Right renal pelvis (tissue), 4 donors: ENCODE data around the gene CTNNA1. TPM values are rescaled to one million over a fixed set of nuclear protein-coding genes. Genes with fewer than 3 reads are reported as not detected.

ENCODE experiments used
- DNase-seq, 4 donors: peaks; one replicate each; pipeline ENCODE4 v3.0.0-alpha.2; 2013; ENCODE audit warnings: low read depth in 4 of 4, low spot score in 3 of 4, missing footprints in 1 of 4
- polyA plus RNA-seq, 4 donors: library from polyadenylated mRNA; unstranded; fragments of 120-200 nt; gene quantifications; one replicate each; pipeline ENCODE4 v1.2.1, GENCODE V29; 2013; ENCODE audit not compliant: insufficient read length in 4 of 4

CTNNA1 gene
- polyA plus RNA-seq, 4 donors = 368 to 439 (median 406) TPM

DNA sequence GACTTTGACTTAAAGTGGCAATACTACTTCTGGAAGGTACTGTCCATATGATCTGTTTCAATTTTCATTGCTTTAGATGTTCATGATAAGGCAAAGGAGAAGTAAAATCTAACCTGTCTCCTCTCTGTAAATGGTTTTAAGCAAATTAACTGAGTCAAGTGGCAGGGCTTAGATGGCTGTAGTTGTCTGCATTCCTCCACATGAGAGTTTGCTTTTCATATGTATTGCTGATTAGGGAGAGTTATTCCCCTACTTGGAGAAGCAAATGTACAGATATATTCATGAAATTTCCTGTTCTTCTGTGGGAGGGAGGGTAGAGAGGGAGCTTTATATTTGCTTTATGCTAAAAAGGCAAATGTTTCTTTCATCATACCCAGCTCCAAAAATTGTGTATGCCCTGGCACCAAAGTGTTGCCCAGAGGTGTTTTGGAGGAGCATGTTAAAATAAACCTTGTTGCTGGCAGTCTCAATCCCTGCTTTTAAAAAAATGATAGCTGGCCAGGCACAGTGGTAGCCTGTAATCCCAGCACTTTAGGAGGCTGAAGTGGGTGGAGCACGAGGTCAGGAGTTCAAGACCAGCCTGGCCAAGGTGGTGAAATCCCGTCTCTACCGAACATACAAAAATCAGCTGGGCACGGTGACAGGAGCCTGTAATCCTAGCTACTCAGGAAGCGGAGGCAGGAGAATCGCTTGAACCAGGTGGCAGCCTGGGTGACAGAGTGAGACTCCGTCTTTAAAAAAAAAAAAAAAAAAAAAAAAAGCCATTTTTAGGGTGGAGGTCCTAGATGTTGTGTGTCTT lies 125.4 kb downstream of the CTNNA1 start:
- DNase-seq = no peak

DNA sequence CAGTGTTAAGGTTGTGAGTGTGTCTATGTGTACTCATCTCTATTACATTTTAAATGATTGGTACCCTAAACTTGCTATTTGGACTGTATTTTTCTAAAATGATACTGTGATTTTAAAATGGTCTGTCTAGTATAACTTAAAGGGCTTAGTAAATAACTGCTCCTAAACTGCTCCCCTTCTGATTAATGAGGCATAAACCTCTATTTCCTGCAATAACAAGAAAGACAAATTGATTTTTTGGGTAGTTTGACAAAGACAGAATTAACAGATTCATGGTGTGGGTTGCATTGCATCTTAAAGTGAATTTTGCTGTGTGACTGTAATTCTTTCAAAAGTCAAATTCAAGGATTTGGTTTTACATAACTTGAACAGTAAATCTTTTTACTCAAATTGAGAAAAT lies 130.0 kb downstream of the CTNNA1 start:
- DNase-seq = no peak

DNA sequence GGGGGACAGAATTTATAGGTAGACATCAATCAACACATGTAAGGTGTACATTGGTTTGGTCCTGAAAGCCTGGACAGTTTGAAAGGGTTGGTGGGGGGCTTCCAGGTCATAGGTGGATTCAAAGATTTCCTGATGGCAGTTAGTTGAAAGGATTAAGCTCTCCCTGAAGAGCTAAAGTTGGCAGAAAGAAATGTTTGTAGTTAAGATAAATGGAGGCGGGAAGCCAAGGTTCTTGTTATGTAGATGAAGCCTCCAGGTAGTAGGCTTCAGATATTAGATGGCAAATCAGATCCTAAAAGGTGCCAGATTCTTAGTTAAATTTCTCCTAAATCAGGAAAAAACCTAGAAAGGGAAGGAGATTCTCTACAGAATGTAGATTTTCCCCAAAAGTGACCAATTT lies 130.9 kb downstream of the CTNNA1 start:
- DNase-seq = no peak

DNA sequence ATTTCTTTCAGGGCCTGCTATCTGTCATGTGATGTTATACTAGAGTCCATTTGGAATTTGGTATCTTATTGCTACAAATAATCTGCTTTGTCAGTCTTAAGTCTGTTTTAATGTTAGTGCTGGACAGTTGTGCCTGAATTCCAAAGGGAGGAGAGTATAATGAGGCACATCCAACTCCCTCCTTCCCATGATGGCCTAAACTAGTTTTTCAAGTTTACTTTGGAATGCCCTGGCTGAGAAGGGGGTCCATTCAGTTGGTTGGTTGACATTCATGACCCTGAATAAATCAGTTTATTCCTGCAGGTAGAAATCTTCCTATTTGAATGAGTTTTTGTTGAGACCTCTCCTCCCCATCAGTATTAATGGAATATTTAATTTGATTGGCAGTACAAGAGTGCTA lies 131.3 kb downstream of the CTNNA1 start:
- no peak for DNase-seq

DNA sequence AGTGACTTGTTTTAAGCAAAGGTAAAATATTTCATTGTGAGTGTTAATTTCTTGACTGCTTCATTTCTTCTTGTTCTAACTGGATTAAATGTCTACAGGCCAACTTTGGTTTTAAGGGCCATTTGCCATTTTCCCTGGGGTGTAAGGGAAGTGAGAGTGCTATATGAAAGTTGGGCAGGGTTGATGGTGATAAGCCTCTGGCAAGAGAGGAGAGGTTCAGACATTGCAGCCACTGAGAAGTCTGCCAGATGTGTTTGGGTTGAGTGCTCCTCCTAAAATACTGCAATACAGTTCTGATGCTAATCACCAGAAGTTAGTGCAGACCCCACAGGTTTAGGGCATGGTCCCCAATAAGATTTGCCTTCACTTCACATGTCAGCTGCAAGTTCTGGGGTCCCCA lies 136.8 kb downstream of the CTNNA1 start:
- DNase-seq = no peak

DNA sequence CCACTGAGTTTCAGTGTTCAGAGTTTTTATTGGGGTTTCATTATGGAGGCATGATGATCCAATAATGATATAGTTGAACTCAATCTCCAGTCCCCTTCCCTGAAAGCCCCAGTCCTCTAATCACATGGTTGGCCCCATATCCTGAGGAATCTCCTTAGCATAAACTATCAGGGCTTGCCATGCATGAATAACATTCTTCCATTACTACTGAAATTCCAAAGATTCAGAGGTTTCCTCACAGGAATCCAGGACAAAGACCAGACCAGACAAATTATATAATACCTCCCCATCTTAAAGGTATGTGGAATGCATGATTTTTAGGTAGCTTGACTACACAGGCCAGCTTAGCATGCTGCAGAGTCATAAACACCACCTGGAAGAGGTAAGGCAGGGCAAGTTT lies 137.4 kb downstream of the CTNNA1 start:
- no peak for DNase-seq

DNA sequence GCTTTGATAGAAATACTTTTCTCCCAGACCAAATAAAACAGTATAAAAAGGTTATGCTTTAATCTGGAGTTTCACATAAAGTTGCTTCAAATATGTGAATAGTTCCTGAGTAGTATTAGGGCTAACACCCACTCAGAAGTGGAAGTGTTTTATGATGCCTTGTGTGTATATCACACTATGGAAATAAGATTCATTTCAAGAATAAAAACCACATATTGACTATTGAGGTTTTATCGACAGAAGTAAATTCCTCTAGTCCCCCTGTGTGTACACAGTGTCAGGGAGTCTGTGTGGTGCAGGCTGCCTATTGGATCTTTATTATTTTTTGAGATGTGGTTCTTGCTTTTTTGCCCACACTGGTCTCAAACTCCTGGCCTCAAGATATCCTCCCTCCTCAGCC lies 142.7 kb downstream of the CTNNA1 start:
- DNase-seq = no peak

DNA sequence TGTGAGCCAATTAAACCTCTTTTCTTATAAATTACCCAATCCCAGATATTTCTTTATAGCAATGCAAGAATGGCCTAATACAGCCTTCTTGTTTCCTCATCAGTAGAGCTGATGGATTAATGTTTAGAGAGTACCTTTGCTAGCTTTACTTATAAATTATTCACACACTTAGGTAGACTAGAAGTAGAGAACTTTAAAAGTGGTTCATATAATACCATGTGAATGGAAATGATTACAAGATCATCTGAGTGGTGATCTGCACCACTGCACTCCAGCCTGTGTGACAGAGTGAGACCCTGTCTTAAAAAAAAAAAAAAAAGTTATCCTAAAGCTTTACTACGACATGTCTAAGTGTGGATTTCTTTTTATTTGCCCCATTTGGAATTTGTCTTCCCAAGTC lies 145.1 kb downstream of the CTNNA1 start:
- DNase-seq = no peak

DNA sequence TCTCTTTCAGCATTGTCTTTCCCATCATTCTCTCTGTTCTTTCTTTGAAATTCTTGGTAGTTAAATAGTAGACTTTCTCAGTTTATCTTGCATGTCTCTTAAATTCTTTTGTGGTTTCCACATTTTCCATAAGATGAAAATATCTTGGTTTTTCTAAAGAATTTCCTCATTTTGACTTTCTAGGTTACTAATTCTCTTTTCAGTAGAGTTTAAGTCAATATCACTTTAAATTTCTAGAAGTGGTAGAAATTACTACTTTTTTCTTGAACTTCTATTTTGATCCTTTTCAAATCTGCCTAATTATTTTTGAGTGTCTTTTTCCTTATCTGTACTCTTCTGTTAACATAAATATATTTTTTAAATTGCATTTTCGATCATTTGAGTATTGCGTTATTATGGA lies 145.5 kb downstream of the CTNNA1 start:
- DNase-seq = no peak

DNA sequence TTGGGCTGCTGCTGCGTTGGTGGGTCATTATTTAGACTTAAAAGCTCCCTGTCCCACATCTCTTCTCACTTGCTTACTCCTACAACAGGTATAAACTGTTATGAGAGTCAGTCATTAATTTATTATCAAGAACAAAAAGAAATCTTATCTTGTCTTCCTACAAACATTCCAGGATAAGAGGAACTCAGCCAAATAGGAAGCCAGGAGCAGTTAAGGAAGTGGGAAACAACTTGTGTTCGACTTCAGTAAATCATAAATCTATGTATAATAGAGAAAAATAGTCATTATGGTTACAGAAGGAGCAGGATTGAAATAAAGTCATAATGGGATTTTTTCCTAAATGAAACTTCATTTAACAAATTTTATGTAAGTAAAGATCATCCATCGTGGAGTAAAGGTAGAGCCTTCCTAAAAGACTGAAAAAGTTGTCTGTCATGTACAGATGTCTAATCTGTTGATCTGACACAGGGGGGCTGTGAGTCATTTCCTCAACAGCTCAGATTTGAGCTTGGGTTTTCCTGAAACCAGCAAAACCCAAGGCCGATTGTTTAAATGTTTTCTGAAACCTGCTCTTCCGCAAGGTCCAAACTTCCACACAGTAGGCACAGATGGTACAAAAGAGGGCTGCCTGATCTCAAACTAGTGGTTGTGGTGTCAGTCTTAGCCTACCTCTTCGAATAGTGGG lies 147.2 kb downstream of the CTNNA1 start:
- no peak for DNase-seq

DNA sequence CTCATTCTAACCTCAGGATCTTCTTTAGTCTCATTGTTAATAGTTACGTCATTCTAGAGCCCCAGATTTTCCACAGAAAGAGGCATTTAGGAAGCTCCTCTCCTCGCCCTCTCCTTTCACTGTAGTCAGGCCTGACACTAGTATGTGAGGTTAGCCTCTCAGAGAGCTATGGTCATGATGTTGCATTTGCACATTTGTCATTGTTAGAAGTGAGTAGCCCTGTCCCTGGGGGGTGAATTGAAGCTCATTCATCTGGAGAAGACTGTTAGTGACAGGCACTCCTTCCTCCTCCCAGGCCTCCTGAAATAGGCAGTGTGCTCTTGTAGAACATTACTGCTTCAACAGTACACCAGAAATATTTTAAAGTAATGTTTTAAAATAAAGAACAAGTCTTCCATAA lies 148.5 kb downstream of the CTNNA1 start:
- no peak for DNase-seq

DNA sequence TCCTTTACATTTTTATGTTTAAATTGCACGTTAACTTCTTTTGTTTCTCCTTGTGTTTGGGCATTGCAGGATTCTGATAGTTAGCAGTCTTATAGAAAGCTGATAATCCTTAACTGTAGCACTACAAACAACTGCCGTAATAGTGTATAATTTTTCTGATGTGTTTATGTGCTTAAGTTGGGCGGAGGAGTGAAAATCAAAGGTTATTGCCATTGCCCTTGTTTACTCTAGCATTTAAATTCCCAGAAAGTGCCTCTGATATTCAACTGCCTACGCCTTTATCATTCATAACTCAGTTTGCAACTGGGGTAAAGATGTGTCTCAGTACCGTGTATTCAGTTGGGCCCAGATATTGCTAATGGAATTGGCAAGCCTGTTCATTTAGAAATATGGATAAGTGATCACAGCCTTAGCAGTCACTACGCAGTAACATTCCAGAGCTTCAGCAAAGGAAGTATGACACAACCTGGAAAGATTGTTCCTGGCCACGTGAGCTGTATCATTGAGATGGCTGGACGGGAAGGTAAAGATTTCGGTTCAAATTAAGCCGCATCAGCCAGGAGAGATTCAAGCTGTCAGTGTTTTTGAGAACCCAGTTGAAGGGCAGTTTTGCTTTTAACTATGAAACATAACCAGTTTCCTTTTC lies 150.0 kb downstream of the CTNNA1 start:
- no peak for DNase-seq

DNA sequence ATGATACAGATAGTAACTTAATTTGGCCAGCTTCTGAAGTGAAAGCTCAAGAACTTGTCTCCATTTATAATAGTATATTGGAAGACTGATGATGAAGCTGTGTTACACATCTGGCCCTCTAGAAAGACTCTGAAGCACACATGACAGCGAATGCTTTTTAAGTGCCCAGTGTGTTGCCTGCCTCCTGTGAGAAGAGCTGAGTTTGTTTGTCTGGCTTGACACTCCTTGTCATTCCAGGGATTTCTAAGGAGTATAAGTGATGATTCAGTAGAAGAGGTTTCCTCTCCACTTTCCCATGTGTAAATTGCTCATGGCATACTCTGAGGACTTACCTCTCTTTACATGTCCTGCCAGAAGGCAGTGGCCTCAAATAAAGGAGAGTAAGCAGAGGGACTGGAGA lies 152.3 kb downstream of the CTNNA1 start:
- DNase-seq = no peak

DNA sequence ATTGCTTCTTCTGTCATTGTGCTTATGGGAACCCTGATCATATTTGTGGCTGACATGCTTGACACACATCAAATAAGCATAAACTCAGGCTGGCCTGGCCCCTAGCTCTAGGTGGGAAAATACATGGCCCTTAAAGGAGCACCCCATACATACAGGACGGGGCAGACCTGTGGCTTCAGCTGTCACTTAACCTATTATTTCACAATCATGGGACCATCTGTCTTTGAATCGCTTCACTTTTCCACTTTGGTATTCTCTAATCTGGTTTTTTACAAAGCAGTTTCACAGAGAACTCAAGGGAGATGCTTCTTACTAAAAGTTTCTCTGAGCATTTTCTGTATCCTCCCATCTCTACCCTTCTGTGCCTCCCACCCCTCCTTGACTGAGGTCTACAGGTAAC lies 156.5 kb downstream of the CTNNA1 start:
- no peak for DNase-seq

DNA sequence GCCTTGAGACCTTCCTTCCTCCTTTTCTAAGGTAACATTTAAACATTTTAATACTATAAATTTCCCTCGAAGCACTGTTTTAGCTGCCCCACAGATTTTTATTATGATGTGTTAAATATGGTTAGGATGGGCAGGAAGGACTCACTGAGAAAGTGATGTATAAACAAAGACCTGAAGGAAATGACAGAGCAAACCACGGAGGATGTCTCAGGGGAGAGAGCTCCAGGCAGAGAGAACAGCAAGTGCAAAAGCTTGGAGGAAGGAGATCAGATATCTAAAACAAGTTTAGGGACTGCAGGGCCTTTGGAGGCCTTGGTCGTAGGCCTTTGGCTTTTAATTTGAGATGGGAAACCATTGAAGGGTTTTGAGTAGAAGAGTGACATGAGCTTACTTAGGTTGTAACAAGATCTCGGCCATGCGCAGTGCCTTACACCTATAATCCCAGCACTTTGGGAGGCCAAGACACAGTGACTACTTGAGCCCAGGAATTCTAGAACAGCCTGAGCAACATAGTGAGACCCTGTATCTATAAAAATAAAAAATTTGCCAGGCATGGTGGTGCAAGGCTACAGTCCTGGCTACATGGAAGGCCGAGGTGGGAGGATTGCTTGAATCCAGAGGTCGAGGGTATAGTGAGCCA lies 157.4 kb downstream of the CTNNA1 start:
- DNase-seq = no peak

DNA sequence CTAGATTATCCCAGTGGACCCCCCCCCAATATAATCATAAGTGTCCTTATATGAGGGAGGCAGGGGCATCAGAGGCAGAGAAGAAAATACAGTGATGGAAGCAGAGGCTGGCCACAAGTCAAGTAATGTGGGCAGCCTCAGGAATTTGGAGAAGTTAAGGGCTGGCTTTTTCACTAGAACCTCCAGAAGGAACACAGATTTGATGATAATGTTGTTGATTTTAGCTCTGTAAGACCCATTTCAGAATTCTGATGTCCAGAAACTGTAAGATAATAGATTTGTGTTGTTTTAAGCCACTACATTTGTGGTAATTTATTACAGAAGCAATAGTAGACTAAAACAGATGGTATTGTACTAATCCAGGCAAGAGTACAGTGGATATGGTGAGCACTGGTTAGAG lies 158.2 kb downstream of the CTNNA1 start:
- DNase-seq = no peak

DNA sequence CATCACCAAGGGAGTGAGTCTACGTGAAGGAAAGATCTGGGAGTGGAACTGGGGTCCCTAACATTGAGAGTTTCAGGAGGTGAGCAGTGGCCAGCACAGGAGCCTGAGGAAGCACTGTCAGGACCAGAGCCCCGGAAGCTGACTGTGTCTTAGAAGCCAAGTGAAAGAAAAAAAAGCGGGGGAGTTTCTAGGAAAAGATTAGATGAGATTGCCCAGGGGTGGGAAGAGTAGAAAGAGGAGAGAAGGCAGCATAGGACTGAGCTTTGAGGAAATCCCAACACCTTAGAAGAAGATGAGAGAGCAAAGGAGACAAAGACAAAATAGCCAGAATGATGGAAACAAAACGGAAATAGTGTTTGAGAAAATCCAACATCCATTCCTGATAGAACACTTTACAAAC lies 158.9 kb downstream of the CTNNA1 start:
- DNase-seq = no peak

DNA sequence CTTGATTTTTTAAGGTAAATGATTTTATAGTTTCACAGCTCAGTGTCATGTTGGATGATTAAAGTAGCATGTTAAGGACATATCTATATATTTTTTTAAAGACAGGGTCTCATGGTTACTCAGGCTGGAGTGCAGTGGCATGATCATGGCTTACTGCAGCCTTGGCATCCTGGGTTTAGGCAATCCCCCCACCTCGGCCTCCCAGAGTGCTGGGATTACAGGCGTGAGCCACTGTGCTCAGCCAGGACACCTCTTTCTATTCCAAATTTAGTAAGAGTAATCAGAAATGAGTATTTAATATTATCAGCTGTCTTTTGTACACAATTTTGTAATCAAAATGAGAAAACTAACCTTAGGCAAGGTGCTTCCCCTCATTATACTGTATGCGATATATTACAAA lies 160.5 kb downstream of the CTNNA1 start:
- no peak for DNase-seq

DNA sequence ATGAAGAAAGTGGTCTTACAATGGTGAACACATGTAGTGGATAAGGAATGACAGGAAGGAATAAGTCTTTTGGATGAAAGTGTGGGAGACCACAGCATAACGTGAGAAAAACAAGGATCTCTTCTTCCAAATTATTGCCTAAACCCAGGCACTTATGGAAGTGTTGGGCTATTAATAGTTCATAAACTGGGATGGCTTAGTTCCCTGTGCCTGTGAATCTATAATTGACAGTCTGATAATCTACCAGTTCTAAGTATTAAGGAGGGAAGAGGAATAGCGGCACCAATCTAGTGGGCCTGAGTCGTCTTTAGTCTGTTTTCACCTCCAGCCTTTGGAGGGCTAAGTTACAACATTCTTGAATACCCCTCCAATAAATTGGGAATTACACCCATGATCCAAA lies 161.1 kb downstream of the CTNNA1 start:
- DNase-seq = no peak

DNA sequence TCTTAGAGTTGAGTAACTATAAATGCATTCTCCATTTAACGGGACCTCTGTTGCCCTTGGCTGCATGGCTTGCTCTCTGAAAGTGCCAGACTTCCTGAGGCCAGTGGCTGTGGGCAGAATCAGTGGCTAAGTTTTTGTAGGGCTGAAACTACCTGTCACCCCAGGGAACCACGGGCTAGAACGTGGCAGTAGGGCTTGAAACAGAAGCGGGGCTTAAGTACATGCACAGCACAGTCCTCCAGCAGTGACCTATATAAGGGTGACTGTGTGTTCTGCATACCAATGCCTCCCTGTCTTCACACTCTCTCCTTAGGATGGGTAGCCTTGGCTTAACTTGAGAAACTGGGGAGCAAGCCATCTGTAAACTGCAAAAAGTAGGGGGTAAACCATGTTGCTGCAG lies 165.5 kb downstream of the CTNNA1 start:
- DNase-seq = no peak

DNA sequence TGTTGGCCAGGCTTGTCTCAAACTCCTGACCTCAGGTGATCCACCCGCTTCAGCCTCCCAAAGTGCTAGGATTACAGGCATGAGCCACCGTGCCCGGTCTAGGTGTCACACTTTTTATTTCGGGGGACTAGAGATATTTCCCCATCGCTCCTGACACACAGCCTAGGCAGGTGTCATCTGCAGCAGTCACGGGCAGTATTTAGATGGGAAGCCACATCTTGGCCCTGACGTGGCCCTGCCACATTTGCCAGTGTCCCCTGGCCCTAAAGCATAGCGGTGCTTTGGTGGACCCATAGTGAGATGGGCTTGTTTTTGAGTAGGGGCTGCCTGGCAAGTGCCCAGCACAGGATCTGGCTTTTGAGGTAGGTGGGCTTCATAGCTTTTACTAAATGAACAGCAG lies 167.0 kb downstream of the CTNNA1 start:
- DNase-seq = no peak
